Neutrophil (primary cell): ENCODE data around the gene FARP2.
"Not testable (repeated sequence)": the region's sequence is repeated elsewhere in the genome, so short reads cannot be mapped to it uniquely, and the experiment has no call there.

Experiments used
- H3K27ac ChIP-seq: fragments of 200-600 bp; sonication (generic); 2 replicates; pipeline ENCODE4 v1.5.1; 2016; ENCODE audit warnings: mild to moderate bottlenecking, moderate library complexity
- H3K27me3 ChIP-seq: fragments of 200-600 bp; sonication (generic); 2 replicates; pipeline ENCODE4 v1.6.0; 2016; ENCODE audit warnings: mild to moderate bottlenecking
- H3K36me3 ChIP-seq: fragments of 200-600 bp; sonication (generic); 2 replicates; pipeline ENCODE4 v1.5.1; 2017
- H3K4me1 ChIP-seq, 2 experiments: fragments of 200-600 bp in 1 of 2; sonication (generic) in 1 of 2; 1 replicate in 1 of 2; 2 replicates in 1 of 2; pipeline versions ENCODE4 v1.5.1 to v1.6.1; 2013 to 2016; ENCODE audit warnings: low read depth in 1 of 2, low read length in 1 of 2, mild to moderate bottlenecking in 1 of 2, moderate library complexity in 1 of 2; ENCODE audit not compliant: control insufficient read depth in 1 of 2, insufficient read depth in 1 of 2
- H3K4me3 ChIP-seq, 2 experiments: fragments of 200-600 bp in 1 of 2; sonication (generic) in 1 of 2; 1 replicate in 1 of 2; 2 replicates in 1 of 2; pipeline ENCODE4 v1.5.1; 2013 to 2016; ENCODE audit warnings: low read depth in 1 of 2, low read length in 1 of 2, mild to moderate bottlenecking in 1 of 2, moderate library complexity in 1 of 2
- H3K9me3 ChIP-seq: fragments of 200-600 bp; sonication (generic); 2 replicates; pipeline ENCODE4 v1.5.1; 2016
- CTCF ChIP-seq: fragments of 200-600 bp; sonication (generic); IDR thresholded peaks from 2 replicates; pipeline ENCODE4 v1.5.1; 2016; ENCODE audit warnings: antibody characterized with exemption

FARP2 gene

GRCh38 chr2:241315879-241316631, 40.0 kb upstream of the FARP2 start, which contains the start of gene SEPTIN2:
Gene SEPTIN2, plus strand, starts transcription at chr2:241315925. Its CDS starts 8,308 bp downstream, at chr2:241324233.
- H3K9me3 ChIP-seq, result no peaks in the 10 kb centered on the region
- TF ChIP-seq CTCF, result no peak
- no peaks in the 10 kb centered on the region for H3K36me3 ChIP-seq
- peak within 1 kb of the TSS; percentile 96 to 99 for H3K4me3 ChIP-seq
- peaks cover 41 to 56% of the 10 kb centered on the region in 2 experiments for H3K4me1 ChIP-seq
- H3K27me3 ChIP-seq, result no peaks in the 10 kb centered on the region
- H3K27ac ChIP-seq, result peak within 1 kb of the TSS; percentile 97

GRCh38 chr2:241316825-241317224, 39.3 kb upstream of the FARP2 start:
- Histone ChIP-seq H3K4me3 (peak overlapping the region; percentile 96 to 99), H3K27me3 (no peaks in the 10 kb centered on the region), H3K4me1 (peaks cover 46 to 58% of the 10 kb centered on the region in 2 experiments), H3K36me3 (no peaks in the 10 kb centered on the region), H3K9me3 (no peaks in the 10 kb centered on the region), H3K27ac (peak overlapping the region; percentile 97)
- no peak for TF ChIP-seq CTCF

GRCh38 chr2:241317391-241317790, 38.7 kb upstream of the FARP2 start:
- peaks cover 50 to 62% of the 10 kb centered on the region in 2 experiments for H3K4me1 ChIP-seq

GRCh38 chr2:241318830-241319229, 37.3 kb upstream of the FARP2 start:
- H3K4me1 ChIP-seq, result peaks cover 45 to 58% of the 10 kb centered on the region in 2 experiments
- not testable (repeated sequence) for H3K27ac ChIP-seq, H3K27me3 ChIP-seq, H3K36me3 ChIP-seq, H3K4me3 ChIP-seq, H3K9me3 ChIP-seq

More at GRCh38 chr2:241317391-241317790, 38.7 kb upstream of the FARP2 start:
- peak overlapping the region; percentile 96 to 99 for H3K4me3 ChIP-seq
- peak overlapping the region; percentile 97 for H3K27ac ChIP-seq
- H3K9me3 ChIP-seq, result no peaks in the 10 kb centered on the region
- no peak for TF ChIP-seq CTCF
- no peaks in the 10 kb centered on the region for H3K27me3 ChIP-seq
- no peaks in the 10 kb centered on the region for H3K36me3 ChIP-seq

GRCh38 chr2:241320394-241320793, 35.7 kb upstream of the FARP2 start:
- peaks cover 50 to 63% of the 10 kb centered on the region in 2 experiments for H3K4me1 ChIP-seq
- H3K4me3 ChIP-seq, result no peak overlapping the region
- H3K9me3 ChIP-seq, result no peaks in the 10 kb centered on the region
- H3K27ac ChIP-seq, result no peak overlapping the region
- H3K27me3 ChIP-seq, result no peaks in the 10 kb centered on the region
- no peak for TF ChIP-seq CTCF
- peaks cover 1% of the 10 kb centered on the region for H3K36me3 ChIP-seq

- Histone ChIP-seq H3K4me1 (peaks cover 55 to 64% of the 10 kb centered on the region in 2 experiments), H3K27me3 (no peaks in the 10 kb centered on the region), H3K27ac (no peak overlapping the region), H3K4me3 (no peak overlapping the region), H3K36me3 (peaks cover 3% of the 10 kb centered on the region), H3K9me3 (no peaks in the 10 kb centered on the region)
- no peak for TF ChIP-seq CTCF
Observed at GRCh38 chr2:241321033-241321432, 35.1 kb upstream of the FARP2 start.
